K562 (cell line): ENCODE data around the gene HOXD1.

ENCODE experiments used
- SAFB ChIP-seq: fragments of 200-400 bp; formaldehyde crosslinking; IDR thresholded peaks from 2 replicates; pipeline ENCODE4 v1.6.1; 2017; ENCODE audit warnings: low read depth, low read length, borderline replicate concordance
- SMARCE1 ChIP-seq: fragments of 450-650 bp; IDR thresholded peaks from 2 replicates; pipeline ENCODE4 v1.7.1; 2016; ENCODE audit warnings: mild to moderate bottlenecking
- TF ChIP-seq, protein P1 (sequence below), 3 experiments: IDR thresholded peaks in 2 of 3; conservative IDR thresholded peaks in 1 of 3; 2 replicates each; pipeline ENCODE4 v1.5.1; 2011 to 2012; ENCODE audit warnings: low read length in 3 of 3, mild to moderate bottlenecking in 3 of 3, control low read depth in 2 of 3, improper control_type of control experiment in 1 of 3, inconsistent platforms in 1 of 3, low read depth in 1 of 3, mixed read lengths in 1 of 3, moderate library complexity in 1 of 3; ENCODE audit not compliant: insufficient read depth in 2 of 3
- TF ChIP-seq, protein P2 (sequence below): sonication (generic); formaldehyde crosslinking; IDR thresholded peaks from 2 replicates; pipeline ENCODE4 v1.8.0; 2022; ENCODE audit warnings: mild to moderate bottlenecking, missing genetic modification reagents

DNA sequence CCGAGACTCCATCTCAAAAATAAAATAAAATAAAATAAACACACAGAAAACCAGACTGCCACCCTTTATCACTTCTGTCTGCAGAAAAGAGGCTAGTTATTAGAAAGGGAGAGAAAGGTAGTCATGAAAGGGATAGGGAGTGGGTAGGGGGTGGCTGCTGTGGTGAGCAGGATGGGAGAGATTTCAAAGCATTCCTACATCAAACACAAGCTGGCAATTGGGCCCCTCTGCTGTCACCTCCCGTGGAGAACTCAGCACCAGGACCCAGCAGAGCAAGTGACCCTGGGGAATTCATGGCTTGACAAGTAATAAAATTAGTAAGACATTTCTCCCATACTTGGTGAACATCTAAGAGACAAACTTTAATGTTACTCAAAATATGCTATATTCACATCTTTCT lies 3.7 kb upstream of the HOXD1 start:
- TF ChIP-seq SAFB (no peak), SMARCE1 (no peak)
- TF ChIP-seq, protein P1, sequence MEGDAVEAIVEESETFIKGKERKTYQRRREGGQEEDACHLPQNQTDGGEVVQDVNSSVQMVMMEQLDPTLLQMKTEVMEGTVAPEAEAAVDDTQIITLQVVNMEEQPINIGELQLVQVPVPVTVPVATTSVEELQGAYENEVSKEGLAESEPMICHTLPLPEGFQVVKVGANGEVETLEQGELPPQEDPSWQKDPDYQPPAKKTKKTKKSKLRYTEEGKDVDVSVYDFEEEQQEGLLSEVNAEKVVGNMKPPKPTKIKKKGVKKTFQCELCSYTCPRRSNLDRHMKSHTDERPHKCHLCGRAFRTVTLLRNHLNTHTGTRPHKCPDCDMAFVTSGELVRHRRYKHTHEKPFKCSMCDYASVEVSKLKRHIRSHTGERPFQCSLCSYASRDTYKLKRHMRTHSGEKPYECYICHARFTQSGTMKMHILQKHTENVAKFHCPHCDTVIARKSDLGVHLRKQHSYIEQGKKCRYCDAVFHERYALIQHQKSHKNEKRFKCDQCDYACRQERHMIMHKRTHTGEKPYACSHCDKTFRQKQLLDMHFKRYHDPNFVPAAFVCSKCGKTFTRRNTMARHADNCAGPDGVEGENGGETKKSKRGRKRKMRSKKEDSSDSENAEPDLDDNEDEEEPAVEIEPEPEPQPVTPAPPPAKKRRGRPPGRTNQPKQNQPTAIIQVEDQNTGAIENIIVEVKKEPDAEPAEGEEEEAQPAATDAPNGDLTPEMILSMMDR (IDR thresholded peaks at IDR 0.05 in 2 of 3, conservative IDR thresholded peaks at IDR 0.05 in 1 of 3; ENCODE audit: insufficient read depth in 2 of 3, low read depth in 1 of 3, low read length in 3 of 3) = no peak
- TF ChIP-seq, protein P2, sequence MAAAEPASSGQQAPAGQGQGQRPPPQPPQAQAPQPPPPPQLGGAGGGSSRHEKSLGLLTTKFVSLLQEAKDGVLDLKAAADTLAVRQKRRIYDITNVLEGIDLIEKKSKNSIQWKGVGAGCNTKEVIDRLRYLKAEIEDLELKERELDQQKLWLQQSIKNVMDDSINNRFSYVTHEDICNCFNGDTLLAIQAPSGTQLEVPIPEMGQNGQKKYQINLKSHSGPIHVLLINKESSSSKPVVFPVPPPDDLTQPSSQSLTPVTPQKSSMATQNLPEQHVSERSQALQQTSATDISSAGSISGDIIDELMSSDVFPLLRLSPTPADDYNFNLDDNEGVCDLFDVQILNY = no peak
